Choroid plexus epithelial cell (primary cell): ENCODE measurements around the gene PPID.
"Not testable (repeated sequence)": the region's sequence is repeated elsewhere in the genome, so short reads cannot be mapped to it uniquely, and the experiment has no call there.

Experiments
- DNase-seq: peaks from one replicate; pipeline ENCODE4 v3.0.0-alpha.2; 2010; ENCODE audit warnings: low read depth
- H3K4me3 ChIP-seq: 2 replicates; pipeline ENCODE4 v1.5.1; 2011; ENCODE audit warnings: low read depth, mild to moderate bottlenecking, control low read depth, low read length, moderate library complexity
- CTCF ChIP-seq: conservative IDR thresholded peaks from 2 replicates; pipeline ENCODE4 v1.5.1; 2011; ENCODE audit warnings: low read depth, mild to moderate bottlenecking, control low read depth, inconsistent platforms, low read length, moderate library complexity

PPID gene

GRCh38 chr4:158715802-158716201 is 7.4 kb downstream of the PPID start:
- DNase-seq = no peak
- no peak overlapping the region for H3K4me3 ChIP-seq
- no peak for TF ChIP-seq CTCF

DNA sequence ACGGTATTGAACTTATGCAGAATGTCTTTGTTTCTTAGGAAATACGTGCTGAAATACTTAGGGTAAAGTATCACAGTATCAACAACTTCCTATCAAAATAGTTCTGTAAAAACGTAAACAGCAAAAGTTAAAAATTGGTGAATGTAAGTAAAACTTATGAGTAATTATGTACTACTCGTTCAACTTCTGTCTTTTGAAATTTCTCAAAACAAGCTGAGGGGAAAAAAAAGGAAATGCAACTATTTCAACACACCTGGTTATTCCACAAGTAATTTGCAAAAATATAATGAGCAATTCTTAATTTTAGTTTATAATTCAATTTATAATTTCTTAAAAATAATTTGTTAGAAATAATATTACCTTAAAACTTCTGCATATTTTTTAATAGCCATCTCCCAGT is 8.3 kb downstream of the PPID start:
- DNase-seq = no peak
- TF ChIP-seq CTCF = no peak
- no peak overlapping the region for H3K4me3 ChIP-seq

DNA sequence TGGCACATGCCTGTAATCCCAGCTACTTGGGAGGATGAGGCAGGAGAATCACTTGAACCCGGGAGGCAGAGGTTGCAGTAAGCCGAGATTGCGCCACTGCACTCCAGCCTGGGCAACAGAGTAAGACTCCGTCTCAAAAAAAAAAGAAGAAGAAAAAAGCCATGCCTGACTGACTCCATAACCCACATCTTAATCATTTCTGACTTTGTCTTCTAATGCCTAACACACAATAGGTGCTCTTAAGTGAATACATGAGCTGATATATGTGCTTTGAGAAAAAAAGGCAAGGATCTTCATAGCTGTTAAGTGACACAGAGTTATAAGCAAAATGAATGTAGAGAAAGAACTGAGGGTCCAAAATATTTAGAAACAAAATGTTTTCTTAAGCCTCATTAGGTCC is 10.6 kb downstream of the PPID start:
- not testable (repeated sequence) for DNase-seq, H3K4me3 ChIP-seq

DNA sequence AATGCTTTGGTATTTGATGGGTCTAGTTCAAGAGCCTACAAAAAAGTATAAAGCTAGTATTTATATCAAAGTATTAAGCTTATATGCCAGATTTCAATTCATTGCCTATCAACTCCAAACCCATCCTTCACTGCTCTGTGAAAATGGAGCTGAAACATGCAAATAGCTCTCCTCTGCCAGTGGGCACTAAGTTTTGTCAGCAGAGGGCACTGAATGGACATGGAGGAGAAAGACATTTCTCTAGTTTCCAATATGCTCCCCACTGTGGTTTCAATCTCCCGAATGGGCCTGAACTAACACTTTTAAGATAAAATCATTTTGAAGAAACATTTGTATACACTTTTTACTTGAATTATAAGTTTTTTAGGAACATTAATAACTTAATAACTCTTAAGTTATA is 12.4 kb downstream of the PPID start:
- TF ChIP-seq CTCF = peak; percentile 45
- no peak overlapping the region for H3K4me3 ChIP-seq

DNA sequence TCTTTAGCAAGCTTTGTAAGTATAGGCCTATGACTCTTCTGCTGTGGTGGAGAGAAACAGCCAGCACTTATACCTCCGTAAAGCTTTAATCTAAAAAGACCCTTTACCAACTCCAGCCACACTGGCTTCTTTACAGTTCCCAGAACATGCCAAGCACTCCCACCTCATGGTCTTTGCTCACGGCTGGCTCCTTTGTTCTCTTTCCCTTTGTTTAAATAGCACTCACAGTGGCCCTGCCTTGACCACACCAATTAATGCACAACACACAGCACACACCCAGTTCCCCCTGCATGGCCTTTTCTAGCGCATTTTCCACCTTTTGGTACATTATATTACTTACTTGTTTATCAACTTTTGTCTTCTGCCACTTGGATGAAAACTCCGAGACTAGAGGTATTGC is 18.9 kb downstream of the PPID start:
- H3K4me3 ChIP-seq = no peak overlapping the region
- no peak for TF ChIP-seq CTCF
- DNase-seq = no peak

More for the DNA sequence above, 12.4 kb downstream of the PPID start:
- DNase-seq = peak; percentile 41

DNA sequence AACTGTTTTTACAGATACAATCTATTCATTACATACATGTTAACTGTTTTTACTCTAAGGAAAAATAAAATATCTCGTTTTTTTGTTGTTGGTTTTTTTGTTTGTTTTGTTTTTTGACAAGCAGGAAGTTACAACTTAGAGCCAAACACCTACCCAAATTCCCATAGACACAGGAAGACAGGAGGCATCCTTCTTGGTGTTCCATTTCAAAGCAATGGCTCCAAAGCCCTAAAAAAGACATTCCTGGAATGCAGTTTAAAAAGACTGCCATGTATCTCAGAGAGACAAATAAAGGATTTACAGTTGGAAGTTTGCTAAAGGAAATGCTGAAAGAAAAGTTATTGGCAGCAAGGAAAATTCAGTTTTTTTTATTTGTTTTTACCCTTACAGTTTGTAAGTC is 34.4 kb downstream of the PPID start:
- no peak for DNase-seq

DNA sequence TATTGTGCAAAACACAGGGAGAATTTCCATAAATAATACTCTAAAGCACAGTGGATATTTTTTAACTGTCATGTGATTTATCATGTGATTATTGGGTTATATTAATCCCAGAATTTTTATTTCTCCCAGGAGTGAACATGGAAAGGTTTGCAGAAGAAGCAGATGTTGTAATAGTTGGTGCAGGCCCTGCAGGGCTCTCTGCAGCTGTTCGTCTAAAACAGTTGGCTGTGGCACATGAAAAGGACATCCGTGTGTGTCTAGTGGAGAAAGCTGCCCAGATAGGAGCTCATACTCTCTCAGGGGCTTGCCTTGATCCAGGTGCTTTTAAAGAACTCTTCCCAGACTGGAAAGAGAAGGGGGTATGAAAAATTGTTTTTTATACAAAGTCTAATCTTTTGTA is 41.1 kb downstream of the PPID start:
- TF ChIP-seq CTCF = no peak
- no peak overlapping the region for H3K4me3 ChIP-seq
- no peak for DNase-seq

More for the DNA sequence above, 34.4 kb downstream of the PPID start:
- H3K4me3 ChIP-seq = no peak overlapping the region
- TF ChIP-seq CTCF = no peak

DNA sequence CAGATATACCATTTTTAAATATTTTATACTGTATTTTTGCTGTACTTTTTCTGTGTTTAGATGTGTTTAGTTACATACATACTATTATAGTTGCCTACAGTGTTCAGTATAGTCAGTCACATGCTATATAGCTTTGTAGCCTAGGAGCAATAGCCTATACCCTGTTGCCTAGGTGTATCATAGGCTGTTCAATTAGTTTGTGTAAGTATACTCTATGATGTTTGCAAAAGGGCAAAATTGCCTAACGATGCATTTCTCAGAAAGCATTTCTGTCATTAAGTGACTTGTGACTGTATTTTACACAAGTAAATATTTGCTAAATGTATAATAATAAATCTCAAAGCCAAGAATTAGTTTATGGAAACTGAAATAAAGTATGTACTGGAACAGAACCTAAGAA is 41.6 kb downstream of the PPID start:
- H3K4me3 ChIP-seq = no peak overlapping the region
- TF ChIP-seq CTCF = no peak
- DNase-seq = no peak
